ENCODE data around the gene AQP5. TPM values are rescaled to one million over a fixed set of nuclear protein-coding genes. Genes with fewer than 3 reads are reported as not detected.

The AQP5 gene
- total RNA-seq, 1 donor from 2014 or later = 1.0 TPM

- no peak overlapping the region for H3K4me3 ChIP-seq (ENCODE audit: low read length in 3 of 3)
- H3K9ac ChIP-seq (ENCODE audit: low read depth in 1 of 3, low read length in 3 of 3) = no peak overlapping the region
- no peaks in the 10 kb centered on the region for H3K36me3 ChIP-seq (ENCODE audit: control insufficient read depth in 3 of 3, insufficient read depth in 3 of 3, low read length in 3 of 3)
- H3K9me3 ChIP-seq (ENCODE audit: control insufficient read depth in 3 of 3, low read length in 3 of 3) = no peaks in the 10 kb centered on the region
- peaks cover 59 to 77% (median 65%) of the 10 kb centered on the region in 3 donors for H3K27me3 ChIP-seq (ENCODE audit: control insufficient read depth in 3 of 3, insufficient read depth in 3 of 3, low read length in 3 of 3)
- H3K4me1 ChIP-seq (ENCODE audit: control insufficient read depth in 3 of 3, insufficient read depth in 3 of 3, low read length in 3 of 3) = no peaks in the 10 kb centered on the region
- no peak overlapping the region for H3K27ac ChIP-seq (ENCODE audit: low read depth, low read length)
Measured at GRCh38 chr12:49956663-49957569, 4.8 kb upstream of the AQP5 start.

GRCh38 chr12:49957570-49957967 is 4.1 kb upstream of the AQP5 start:
- Histone ChIP-seq H3K4me3 (ENCODE audit: low read length in 3 of 3) (no peak overlapping the region), H3K27ac (ENCODE audit: low read depth, low read length) (no peak overlapping the region), H3K27me3 (ENCODE audit: control insufficient read depth in 3 of 3, insufficient read depth in 3 of 3, low read length in 3 of 3) (peaks cover 61 to 80% (median 65%) of the 10 kb centered on the region in 3 donors), H3K36me3 (ENCODE audit: control insufficient read depth in 3 of 3, insufficient read depth in 3 of 3, low read length in 3 of 3) (no peaks in the 10 kb centered on the region), H3K9me3 (ENCODE audit: control insufficient read depth in 3 of 3, low read length in 3 of 3) (no peaks in the 10 kb centered on the region), H3K4me1 (ENCODE audit: control insufficient read depth in 3 of 3, insufficient read depth in 3 of 3, low read length in 3 of 3) (no peaks in the 10 kb centered on the region), H3K9ac (ENCODE audit: low read depth in 1 of 3, low read length in 3 of 3) (no peak overlapping the region)

- H3K27me3 ChIP-seq (ENCODE audit: control insufficient read depth in 3 of 3, insufficient read depth in 3 of 3, low read length in 3 of 3) = peaks cover 50 to 79% (median 59%) of the 10 kb centered on the region in 3 donors
Measured at GRCh38 chr12:49959685-49960473, 1.8 kb upstream of the AQP5 start.

GRCh38 chr12:49960474-49961110 is 1.1 kb upstream of the AQP5 start:
- no peaks in the 10 kb centered on the region for H3K9me3 ChIP-seq (ENCODE audit: control insufficient read depth in 3 of 3, low read length in 3 of 3)
- H3K27ac ChIP-seq (ENCODE audit: low read depth, low read length) = no peak overlapping the region
- no peaks in the 10 kb centered on the region for H3K4me1 ChIP-seq (ENCODE audit: control insufficient read depth in 3 of 3, insufficient read depth in 3 of 3, low read length in 3 of 3)
- no peak overlapping the region for H3K9ac ChIP-seq (ENCODE audit: low read depth in 1 of 3, low read length in 3 of 3)
- H3K36me3 ChIP-seq (ENCODE audit: control insufficient read depth in 3 of 3, insufficient read depth in 3 of 3, low read length in 3 of 3) = no peaks in the 10 kb centered on the region
- no peak overlapping the region for H3K4me3 ChIP-seq (ENCODE audit: low read length in 3 of 3)
- peaks cover 45 to 72% (median 54%) of the 10 kb centered on the region in 3 donors for H3K27me3 ChIP-seq (ENCODE audit: control insufficient read depth in 3 of 3, insufficient read depth in 3 of 3, low read length in 3 of 3)

More at GRCh38 chr12:49959685-49960473, 1.8 kb upstream of the AQP5 start:
- H3K36me3 ChIP-seq (ENCODE audit: control insufficient read depth in 3 of 3, insufficient read depth in 3 of 3, low read length in 3 of 3) = no peaks in the 10 kb centered on the region
- H3K4me1 ChIP-seq (ENCODE audit: control insufficient read depth in 3 of 3, insufficient read depth in 3 of 3, low read length in 3 of 3) = no peaks in the 10 kb centered on the region
- no peak overlapping the region for H3K9ac ChIP-seq (ENCODE audit: low read depth in 1 of 3, low read length in 3 of 3)
- no peak overlapping the region for H3K27ac ChIP-seq (ENCODE audit: low read depth, low read length)
- H3K4me3 ChIP-seq (ENCODE audit: low read length in 3 of 3) = no peak overlapping the region
- no peaks in the 10 kb centered on the region for H3K9me3 ChIP-seq (ENCODE audit: control insufficient read depth in 3 of 3, low read length in 3 of 3)

GRCh38 chr12:49961993-49962764 is 507 bp downstream of the AQP5 start:
- Histone ChIP-seq H3K9me3 (ENCODE audit: control insufficient read depth in 3 of 3, low read length in 3 of 3) (no peaks in the 10 kb centered on the region), H3K27me3 (ENCODE audit: control insufficient read depth in 3 of 3, insufficient read depth in 3 of 3, low read length in 3 of 3) (peaks cover 39 to 70% (median 40%) of the 10 kb centered on the region in 3 donors), H3K4me3 (ENCODE audit: low read length in 3 of 3) (no peak overlapping the region), H3K36me3 (ENCODE audit: control insufficient read depth in 3 of 3, insufficient read depth in 3 of 3, low read length in 3 of 3) (no peaks in the 10 kb centered on the region), H3K9ac (ENCODE audit: low read depth in 1 of 3, low read length in 3 of 3) (no peak overlapping the region), H3K4me1 (ENCODE audit: control insufficient read depth in 3 of 3, insufficient read depth in 3 of 3, low read length in 3 of 3) (peaks cover 2 to 3% (median 2%) of the 10 kb centered on the region in 3 donors), H3K27ac (ENCODE audit: low read depth, low read length) (no peak overlapping the region)

- Histone ChIP-seq H3K9ac (ENCODE audit: low read depth in 1 of 3, low read length in 3 of 3) (no peak overlapping the region), H3K4me3 (ENCODE audit: low read length in 3 of 3) (no peak overlapping the region), H3K4me1 (ENCODE audit: control insufficient read depth in 3 of 3, insufficient read depth in 3 of 3, low read length in 3 of 3) (peaks cover 8 to 10% (median 9%) of the 10 kb centered on the region in 3 donors), H3K27ac (ENCODE audit: low read depth, low read length) (no peak overlapping the region), H3K36me3 (ENCODE audit: control insufficient read depth in 3 of 3, insufficient read depth in 3 of 3, low read length in 3 of 3) (no peaks in the 10 kb centered on the region), H3K9me3 (ENCODE audit: control insufficient read depth in 3 of 3, low read length in 3 of 3) (no peaks in the 10 kb centered on the region), H3K27me3 (ENCODE audit: control insufficient read depth in 3 of 3, insufficient read depth in 3 of 3, low read length in 3 of 3) (peaks cover 39 to 70% (median 40%) of the 10 kb centered on the region in 3 donors)
Measured at GRCh38 chr12:49962861-49963765, 1.4 kb downstream of the AQP5 start.

GRCh38 chr12:49963976-49964815 is 2.5 kb downstream of the AQP5 start:
- no peak overlapping the region for H3K27ac ChIP-seq (ENCODE audit: low read depth, low read length)
- peaks cover 35 to 75% (median 47%) of the 10 kb centered on the region in 3 donors for H3K27me3 ChIP-seq (ENCODE audit: control insufficient read depth in 3 of 3, insufficient read depth in 3 of 3, low read length in 3 of 3)
- no peaks in the 10 kb centered on the region for H3K9me3 ChIP-seq (ENCODE audit: control insufficient read depth in 3 of 3, low read length in 3 of 3)
- no peak overlapping the region for H3K4me3 ChIP-seq (ENCODE audit: low read length in 3 of 3)
- H3K9ac ChIP-seq (ENCODE audit: low read depth in 1 of 3, low read length in 3 of 3) = no peak overlapping the region
- H3K36me3 ChIP-seq (ENCODE audit: control insufficient read depth in 3 of 3, insufficient read depth in 3 of 3, low read length in 3 of 3) = no peaks in the 10 kb centered on the region
- peaks cover 8 to 10% (median 9%) of the 10 kb centered on the region in 3 donors for H3K4me1 ChIP-seq (ENCODE audit: control insufficient read depth in 3 of 3, insufficient read depth in 3 of 3, low read length in 3 of 3)

- peaks cover 26 to 74% (median 51%) of the 10 kb centered on the region in 3 donors for H3K27me3 ChIP-seq (ENCODE audit: control insufficient read depth in 3 of 3, insufficient read depth in 3 of 3, low read length in 3 of 3)
- no peak overlapping the region for H3K27ac ChIP-seq (ENCODE audit: low read depth, low read length)
- H3K4me3 ChIP-seq (ENCODE audit: low read length in 3 of 3) = no peak overlapping the region
- H3K4me1 ChIP-seq (ENCODE audit: control insufficient read depth in 3 of 3, insufficient read depth in 3 of 3, low read length in 3 of 3) = peaks cover 8 to 10% (median 9%) of the 10 kb centered on the region in 3 donors
- H3K36me3 ChIP-seq (ENCODE audit: control insufficient read depth in 3 of 3, insufficient read depth in 3 of 3, low read length in 3 of 3) = no peaks in the 10 kb centered on the region
- H3K9me3 ChIP-seq (ENCODE audit: control insufficient read depth in 3 of 3, low read length in 3 of 3) = no peaks in the 10 kb centered on the region
- H3K9ac ChIP-seq (ENCODE audit: low read depth in 1 of 3, low read length in 3 of 3) = no peak overlapping the region
Measured at GRCh38 chr12:49964849-49965624, 3.4 kb downstream of the AQP5 start.

Measured in skeletal muscle tissue (tissue), 4 donors.